ENCODE data around the gene KCNH2.

KCNH2 gene

GRCh38 chr7:150944066-150945042, 33.8 kb downstream of the KCNH2 start:
- Histone ChIP-seq H3K9me3 (ENCODE audit: control insufficient read depth, insufficient read depth, low read length) (no peaks in the 10 kb centered on the region), H3K4me1 (ENCODE audit: control insufficient read depth, low read length) (no peaks in the 10 kb centered on the region; the same call in 1 of the 2 replicates), H3K9me2 (replicated peaks; ENCODE audit: control insufficient read depth, low read length) (no peaks in the 10 kb centered on the region), H3K27me3 (ENCODE audit: control insufficient read depth, low read length) (peaks cover 6% of the 10 kb centered on the region; the same call in 1 of the 2 replicates), H3K27ac (ENCODE audit: low read depth, low read length) (no peak overlapping the region), H3K79me2 (ENCODE audit: control insufficient read depth, low read length) (no peaks in the 10 kb centered on the region), H3K4me2 (ENCODE audit: low read length) (no peak overlapping the region), H4K20me1 (ENCODE audit: control insufficient read depth, insufficient read depth, low read depth, low read length) (no peaks in the 10 kb centered on the region), H3K4me3 (ENCODE audit: low read length) (no peak overlapping the region), H3F3A (ENCODE audit: control insufficient read depth, insufficient read depth) (no peaks in the 10 kb centered on the region), H3K36me3 (ENCODE audit: control insufficient read depth, low read length) (no peaks in the 10 kb centered on the region)
- TF ChIP-seq EZH2phosphoT487 (IDR thresholded peaks at IDR 0.05; ENCODE audit: borderline replicate concordance, low read length) (no peak), CTCF (IDR thresholded peaks at IDR 0.05; ENCODE audit: low read depth, low read length, poor library complexity, severe bottlenecking) (no peak)

- Histone ChIP-seq H3K27ac (ENCODE audit: low read depth, low read length) (no peak overlapping the region), H3K36me3 (ENCODE audit: control insufficient read depth, low read length) (no peaks in the 10 kb centered on the region), H3K4me2 (ENCODE audit: low read length) (no peak overlapping the region), H4K20me1 (ENCODE audit: control insufficient read depth, insufficient read depth, low read depth, low read length) (no peaks in the 10 kb centered on the region), H3K27me3 (ENCODE audit: control insufficient read depth, low read length) (peaks cover 12% of the 10 kb centered on the region), H3K9me2 (replicated peaks; ENCODE audit: control insufficient read depth, low read length) (no peaks in the 10 kb centered on the region), H3K4me3 (ENCODE audit: low read length) (no peak overlapping the region), H3K79me2 (ENCODE audit: control insufficient read depth, low read length) (no peaks in the 10 kb centered on the region), H3K9me3 (ENCODE audit: control insufficient read depth, insufficient read depth, low read length) (no peaks in the 10 kb centered on the region), H3F3A (ENCODE audit: control insufficient read depth, insufficient read depth) (no peaks in the 10 kb centered on the region), H3K4me1 (ENCODE audit: control insufficient read depth, low read length) (no peaks in the 10 kb centered on the region; the same call in 1 of the 2 replicates)
- TF ChIP-seq EZH2phosphoT487 (IDR thresholded peaks at IDR 0.05; ENCODE audit: borderline replicate concordance, low read length): no peak
- TF ChIP-seq CTCF (IDR thresholded peaks at IDR 0.05; ENCODE audit: low read depth, low read length, poor library complexity, severe bottlenecking): no peak
Measured at GRCh38 chr7:150943453-150943814, 34.7 kb downstream of the KCNH2 start.

GRCh38 chr7:150942591-150943452, 35.3 kb downstream of the KCNH2 start:
- no peaks in the 10 kb centered on the region for H3F3A ChIP-seq (ENCODE audit: control insufficient read depth, insufficient read depth)
- no peaks in the 10 kb centered on the region for H4K20me1 ChIP-seq (ENCODE audit: control insufficient read depth, insufficient read depth, low read depth, low read length)
- no peaks in the 10 kb centered on the region for H3K79me2 ChIP-seq (ENCODE audit: control insufficient read depth, low read length)
- H3K4me3 ChIP-seq (ENCODE audit: low read length): no peak overlapping the region
- no peak overlapping the region for H3K4me2 ChIP-seq (ENCODE audit: low read length)
- no peak for TF ChIP-seq EZH2phosphoT487 (IDR thresholded peaks at IDR 0.05; ENCODE audit: borderline replicate concordance, low read length)
- no peak for TF ChIP-seq CTCF (IDR thresholded peaks at IDR 0.05; ENCODE audit: low read depth, low read length, poor library complexity, severe bottlenecking)
- no peak overlapping the region for H3K27ac ChIP-seq (ENCODE audit: low read depth, low read length)
- no peaks in the 10 kb centered on the region for H3K36me3 ChIP-seq (ENCODE audit: control insufficient read depth, low read length)
- H3K9me2 ChIP-seq (replicated peaks; ENCODE audit: control insufficient read depth, low read length): no peaks in the 10 kb centered on the region
- H3K4me1 ChIP-seq (ENCODE audit: control insufficient read depth, low read length): no peaks in the 10 kb centered on the region; the same call in 1 of the 2 replicates
- no peaks in the 10 kb centered on the region for H3K9me3 ChIP-seq (ENCODE audit: control insufficient read depth, insufficient read depth, low read length)
- peaks cover 18% of the 10 kb centered on the region for H3K27me3 ChIP-seq (ENCODE audit: control insufficient read depth, low read length)
